Neuronal stem cell (in vitro differentiated cells): ENCODE results near the gene ZNHIT3.

Source experiments
- DNase-seq: peaks from one replicate; pipeline ENCODE4 v3.0.0-alpha.2; 2013; ENCODE audit warnings: low spot score
- H2AFZ ChIP-seq: one replicate; pipeline ENCODE4 v1.6.1; 2013; ENCODE audit warnings: mild to moderate bottlenecking, low read length, inconsistent platforms
- H2AK5ac ChIP-seq: 2 replicates; pipeline ENCODE4 v1.6.1; 2013; ENCODE audit warnings: low read depth, mild to moderate bottlenecking, inconsistent platforms, low read length, moderate library complexity, mixed read lengths
- H2BK120ac ChIP-seq: 2 replicates; pipeline ENCODE4 v1.6.1; 2013; ENCODE audit warnings: low read depth, mild to moderate bottlenecking, inconsistent platforms, low read length, moderate library complexity, mixed read lengths
- H2BK12ac ChIP-seq: one replicate; pipeline ENCODE4 v1.6.1; 2013; ENCODE audit warnings: low read length, inconsistent platforms
- H2BK15ac ChIP-seq: 2 replicates; pipeline ENCODE4 v1.6.1; 2013; ENCODE audit warnings: mild to moderate bottlenecking, low read length, inconsistent platforms, mixed read lengths
- H2BK5ac ChIP-seq: one replicate; pipeline ENCODE4 v1.6.1; 2013; ENCODE audit warnings: inconsistent platforms, mild to moderate bottlenecking, low read length, moderate library complexity
- H3K14ac ChIP-seq: one replicate; pipeline ENCODE4 v1.6.1; 2013; ENCODE audit warnings: low read length, inconsistent platforms
- H3K18ac ChIP-seq: 2 replicates; pipeline ENCODE4 v1.6.1; 2013; ENCODE audit warnings: low read length, inconsistent platforms
- H3K23ac ChIP-seq: 2 replicates; pipeline ENCODE4 v1.6.1; 2013; ENCODE audit warnings: low read depth, mild to moderate bottlenecking, mixed read lengths, low read length, inconsistent platforms; ENCODE audit not compliant: poor library complexity
- H3K27ac ChIP-seq: replicated peaks from 3 replicates; pipeline ENCODE4 v1.5.1; 2013; ENCODE audit warnings: low read length, inconsistent platforms
- H3K27me3 ChIP-seq, 3 experiments: 2 replicates each; pipeline ENCODE4 v1.6.1; 2013; ENCODE audit warnings: low read length in 3 of 3, mild to moderate bottlenecking in 2 of 3, inconsistent platforms in 1 of 3, low read depth in 1 of 3, mixed read lengths in 1 of 3, moderate library complexity in 1 of 3; ENCODE audit not compliant: control insufficient read depth in 3 of 3, insufficient read depth in 3 of 3
- H3K36me3 ChIP-seq, 2 donors: replicated peaks in 1 of 2; 2 replicates each; pipeline ENCODE4 v1.6.1; 2013; ENCODE audit warnings: low read length in 2 of 2; ENCODE audit not compliant: control insufficient read depth in 2 of 2, insufficient read depth in 2 of 2
- H3K4ac ChIP-seq: 2 replicates; pipeline ENCODE4 v1.6.1; 2013; ENCODE audit warnings: inconsistent platforms, mild to moderate bottlenecking, low read length, moderate library complexity
- H3K4me1 ChIP-seq, 2 donors: 1 replicate in 1 of 2; 2 replicates in 1 of 2; pipeline ENCODE4 v1.6.1; 2013; ENCODE audit warnings: low read length in 2 of 2, low read depth in 1 of 2; ENCODE audit not compliant: control insufficient read depth in 2 of 2, insufficient read depth in 1 of 2
- H3K4me2 ChIP-seq: one replicate; pipeline ENCODE4 v1.6.1; 2013; ENCODE audit warnings: mild to moderate bottlenecking, low read length, inconsistent platforms; ENCODE audit not compliant: insufficient read depth, poor library complexity, severe bottlenecking
- H3K4me3 ChIP-seq, 2 donors: 2 replicates each; pipeline ENCODE4 v1.5.1; 2013; ENCODE audit warnings: low read length in 2 of 2, mild to moderate bottlenecking in 2 of 2, inconsistent platforms in 1 of 2, moderate library complexity in 1 of 2
- H3K79me1 ChIP-seq: one replicate; pipeline ENCODE4 v1.6.1; 2013; ENCODE audit warnings: low read depth, mild to moderate bottlenecking, inconsistent platforms, low read length, moderate library complexity
- H3K9ac ChIP-seq: one replicate; pipeline ENCODE4 v1.6.1; 2013; ENCODE audit warnings: mild to moderate bottlenecking, low read depth, low read length, inconsistent platforms; ENCODE audit not compliant: poor library complexity
- H3K9me3 ChIP-seq, 2 donors: replicated peaks in 1 of 2; 2 replicates each; pipeline versions ENCODE3 to v1.6.1; 2013; ENCODE audit warnings: low read length in 2 of 2, mild to moderate bottlenecking in 2 of 2, inconsistent platforms in 1 of 2, low read depth in 1 of 2, mixed read lengths in 1 of 2, moderate library complexity in 1 of 2; ENCODE audit not compliant: control insufficient read depth in 2 of 2, insufficient read depth in 1 of 2
- H4K8ac ChIP-seq: one replicate; pipeline ENCODE4 v1.6.1; 2013; ENCODE audit warnings: low read depth, mild to moderate bottlenecking, inconsistent platforms, low read length, moderate library complexity
- H4K91ac ChIP-seq: one replicate; pipeline ENCODE4 v1.6.1; 2013; ENCODE audit warnings: low read length, low read depth, mild to moderate bottlenecking, inconsistent platforms; ENCODE audit not compliant: poor library complexity
- WGBS, 2 donors: extraction: QIAGEN DNeasy Blood & Tissue Kit; methylation state at CpG; one replicate each; pipeline ENCODE4 v1.1.7; 2013; ENCODE audit warnings: missing lambda C conversion rate in 2 of 2, mixed read lengths in 1 of 2; ENCODE audit not compliant: insufficient read length in 2 of 2, insufficient replicate concordance in 1 of 2; ENCODE audit errors: extremely low coverage in 2 of 2; 5-methylcytosine and 5-hydroxymethylcytosine counted together

The ZNHIT3 gene

DNA sequence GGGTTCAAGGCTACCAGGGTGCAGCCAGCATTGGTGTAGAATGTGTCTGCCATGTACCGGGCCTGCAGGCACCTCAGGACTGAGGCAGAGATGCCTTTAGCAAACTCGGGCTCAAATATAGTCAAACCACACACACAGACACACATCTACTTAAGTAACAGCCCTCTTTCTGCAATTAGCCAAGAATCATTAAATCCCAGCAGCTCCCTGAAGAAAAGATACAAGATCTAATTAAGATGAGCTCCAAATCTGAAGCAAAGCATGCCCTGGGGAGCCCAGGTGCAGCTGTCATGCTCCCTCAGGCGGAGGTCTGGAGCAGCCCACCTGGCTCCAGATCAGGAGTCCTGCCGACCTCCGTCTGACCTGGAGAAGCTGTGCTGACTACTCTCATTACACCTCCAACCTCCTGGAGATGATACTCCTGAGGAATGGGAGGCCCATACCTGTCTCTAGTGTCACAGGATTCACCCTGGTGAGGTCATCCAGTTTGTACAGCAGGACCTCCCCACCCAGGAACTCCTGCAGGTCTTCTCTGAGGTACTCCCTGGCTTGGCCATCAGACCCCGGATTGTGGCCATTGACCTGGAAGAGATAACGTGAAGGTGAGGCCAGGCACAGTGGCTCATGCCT is 41.3 kb downstream of the ZNHIT3 start:
- Histone ChIP-seq H3K79me1 (no peaks in the 10 kb centered on the region), H3K27me3 (no peaks in the 10 kb centered on the region), H2AFZ (no peak overlapping the region), H3K18ac (no peak overlapping the region), H3K14ac (no peak overlapping the region), H3K9me3 (no peaks in the 10 kb centered on the region), H2AK5ac (no peak overlapping the region), H3K4me2 (no peak overlapping the region), H3K4me3 (no peak overlapping the region), H4K91ac (no peak overlapping the region), H2BK15ac (no peak overlapping the region), H3K27ac (no peak overlapping the region), H3K36me3 (peaks cover 47 to 94% of the 10 kb centered on the region in 2 donors), H3K4ac (no peak overlapping the region), H3K23ac (peak overlapping the region; percentile 2), H3K4me1 (no peaks in the 10 kb centered on the region), H4K8ac (no peak overlapping the region), H2BK120ac (no peak overlapping the region), H2BK12ac (no peak overlapping the region), H3K9ac (no peak overlapping the region), H2BK5ac (no peak overlapping the region)
- no CpG with 5 or more reads among the region's 7 CpGs for WGBS, 2 donors
- no peak for DNase-seq

DNA sequence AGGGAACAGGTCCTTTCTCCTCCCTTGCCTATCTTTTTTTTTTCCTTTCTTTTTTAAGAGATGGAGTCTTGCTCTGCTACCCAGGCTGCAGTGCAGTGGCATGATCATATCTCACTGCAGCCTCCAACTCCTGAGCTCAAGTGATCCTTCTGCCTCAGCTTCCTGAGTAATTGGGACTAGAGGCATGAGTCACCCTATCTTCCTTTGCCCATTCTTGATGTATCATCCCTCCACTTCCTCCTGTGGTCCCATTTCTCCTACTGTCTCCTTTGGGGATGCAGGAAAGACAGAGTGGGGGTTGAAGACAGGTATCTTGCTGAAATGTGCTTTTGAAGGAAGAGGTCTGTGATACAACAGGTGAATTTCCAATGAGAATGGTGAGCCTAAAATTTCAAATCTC is 42.6 kb downstream of the ZNHIT3 start:
- DNase-seq = no peak
- Histone ChIP-seq H3K27me3 (no peaks in the 10 kb centered on the region), H4K91ac (no peak overlapping the region), H3K23ac (no peak overlapping the region), H3K4me1 (peaks cover 3 to 4% of the 10 kb centered on the region in 2 donors), H3K18ac (no peak overlapping the region), H3K9me3 (no peaks in the 10 kb centered on the region), H2AFZ (no peak overlapping the region), H4K8ac (no peak overlapping the region), H3K4me3 (no peak overlapping the region), H2BK120ac (no peak overlapping the region), H2BK15ac (no peak overlapping the region), H3K9ac (no peak overlapping the region), H3K4me2 (no peak overlapping the region), H3K36me3 (peaks cover 48 to 94% of the 10 kb centered on the region in 2 donors), H3K14ac (no peak overlapping the region), H3K79me1 (no peaks in the 10 kb centered on the region), H2AK5ac (no peak overlapping the region), H3K4ac (no peak overlapping the region), H3K27ac (no peak overlapping the region), H2BK5ac (no peak overlapping the region), H2BK12ac (no peak overlapping the region)

DNA sequence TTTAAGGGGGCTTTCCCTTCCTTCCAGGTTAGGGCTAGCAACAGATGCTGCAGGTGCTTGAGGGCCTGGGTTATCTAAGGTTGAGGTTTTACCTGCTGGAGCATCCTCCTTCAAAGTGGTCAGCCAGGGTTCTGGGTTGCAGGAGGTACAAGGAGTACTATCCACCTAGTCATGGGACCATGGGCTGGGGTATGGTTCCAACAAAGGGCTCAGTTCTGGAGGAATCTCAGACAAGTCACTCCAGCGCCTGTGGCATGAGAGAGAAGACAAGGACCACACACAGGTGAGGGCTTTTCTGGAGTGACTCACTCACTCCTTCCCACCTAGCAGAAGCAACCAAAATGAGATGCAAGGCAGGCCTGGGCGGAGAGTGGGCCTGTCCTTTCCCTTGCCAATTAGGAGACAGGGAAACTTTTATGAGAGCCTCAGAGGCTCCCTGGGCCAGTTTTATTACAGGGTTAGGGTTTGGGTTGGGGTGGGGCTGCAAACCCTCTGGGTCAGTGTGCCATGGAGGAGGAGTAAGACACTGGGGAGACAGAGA is 46.0 kb downstream of the ZNHIT3 start:
- Histone ChIP-seq H2BK5ac (no peak overlapping the region), H3K4me3 (no peak overlapping the region), H3K14ac (no peak overlapping the region), H3K23ac (no peak overlapping the region), H4K8ac (no peak overlapping the region), H2BK15ac (no peak overlapping the region), H2BK120ac (no peak overlapping the region), H3K79me1 (no peaks in the 10 kb centered on the region), H3K4me2 (no peak overlapping the region), H2AK5ac (no peak overlapping the region), H3K27ac (no peak overlapping the region), H3K9me3 (no peaks in the 10 kb centered on the region), H3K18ac (no peak overlapping the region), H3K4ac (no peak overlapping the region), H3K36me3 (peaks cover 29 to 71% of the 10 kb centered on the region in 2 donors), H4K91ac (no peak overlapping the region), H3K9ac (no peak overlapping the region), H2BK12ac (no peak overlapping the region), H3K27me3 (no peaks in the 10 kb centered on the region), H3K4me1 (peaks cover 5 to 8% of the 10 kb centered on the region in 2 donors), H2AFZ (no peak overlapping the region)
- no CpG with 5 or more reads among the region's 2 CpGs for WGBS, 2 donors
- no peak for DNase-seq

DNA sequence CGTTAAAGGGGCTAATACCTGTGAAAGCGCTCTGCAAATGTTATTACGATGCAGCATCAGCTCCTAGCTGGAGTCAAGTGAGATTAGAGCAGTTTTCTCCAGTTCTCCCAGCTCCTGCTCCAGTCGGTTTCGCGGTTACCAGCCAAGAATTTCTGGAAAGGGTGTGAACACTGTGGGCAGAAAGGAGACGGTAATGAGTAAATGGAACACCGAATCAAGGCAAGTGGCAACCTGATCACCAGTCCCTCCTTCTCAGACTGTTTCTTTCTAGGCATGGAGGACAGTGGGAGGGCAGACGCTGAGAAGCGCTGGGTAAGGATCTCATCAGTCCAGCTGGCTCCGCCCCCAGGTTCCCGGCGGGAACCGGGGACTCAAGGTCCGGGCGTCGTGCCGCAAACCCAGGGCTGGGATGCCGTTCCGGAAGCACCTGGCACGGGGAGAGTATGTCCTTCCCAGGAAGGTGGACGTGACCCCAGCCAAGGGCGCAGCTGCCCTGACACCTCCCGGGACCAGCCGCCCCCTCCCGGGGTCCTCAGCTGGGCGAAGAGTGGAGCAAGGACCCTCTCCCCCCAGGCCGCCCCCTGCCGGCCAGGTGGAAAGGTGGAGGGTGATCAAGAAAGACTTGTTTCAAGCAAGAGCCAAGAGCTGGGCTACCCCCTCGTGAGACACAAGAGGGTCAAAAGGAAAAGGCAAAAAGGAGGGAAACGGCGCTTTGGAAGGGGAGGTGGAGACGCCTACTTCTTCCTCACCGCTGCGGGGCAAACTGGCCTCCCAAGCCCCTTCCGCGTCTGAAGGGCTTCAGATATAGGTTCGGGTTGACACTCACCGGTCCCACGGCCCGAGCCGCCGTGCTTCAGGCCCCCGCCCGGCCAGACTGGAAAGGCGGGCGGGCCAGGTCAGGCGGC is 47.7 kb downstream of the ZNHIT3 start:
- no peak overlapping the region for H2BK12ac ChIP-seq
- no peak overlapping the region for H2AK5ac ChIP-seq
- H2BK120ac ChIP-seq = no peak overlapping the region
- H3K79me1 ChIP-seq = no peaks in the 10 kb centered on the region
- peaks cover 25 to 73% of the 10 kb centered on the region in 2 donors for H3K36me3 ChIP-seq
- DNase-seq = peak; percentile 72
- peaks cover 5 to 8% of the 10 kb centered on the region in 2 donors for H3K4me1 ChIP-seq
- no peaks in the 10 kb centered on the region for H3K27me3 ChIP-seq
- peak overlapping the region; percentile 98 for H3K18ac ChIP-seq
- H2BK5ac ChIP-seq = peak overlapping the region; percentile 89
- no peaks in the 10 kb centered on the region for H3K9me3 ChIP-seq
- no peak overlapping the region for H3K14ac ChIP-seq
- peak overlapping the region; percentile 94 for H2AFZ ChIP-seq
- H3K9ac ChIP-seq = peak overlapping the region; percentile 94
- H2BK15ac ChIP-seq = peak overlapping the region; percentile 93
- WGBS, 2 donors = no CpG with 5 or more reads among the region's 48 CpGs
- H4K8ac ChIP-seq = no peak overlapping the region
- peak overlapping the region; percentile 91 for H3K27ac ChIP-seq
- H3K4ac ChIP-seq = no peak overlapping the region
- peak overlapping the region; percentile 86 to 98 for H3K4me3 ChIP-seq
- H3K23ac ChIP-seq = peak overlapping the region; percentile 77
- peak overlapping the region; percentile 99 for H3K4me2 ChIP-seq
- H4K91ac ChIP-seq = peak overlapping the region; percentile 48
